Measurements from ENCODE around the gene BTBD7. TPM values are rescaled to one million over a fixed set of nuclear protein-coding genes. Genes with fewer than 3 reads are reported as not detected.

The BTBD7 gene
- total and polyA plus RNA-seq, 9 of the 15 experiments (the other 6 are each of a cell fraction or from before 2014, with no cell fraction given): 2.5 to 12.9 (median 6.2) TPM

DNA sequence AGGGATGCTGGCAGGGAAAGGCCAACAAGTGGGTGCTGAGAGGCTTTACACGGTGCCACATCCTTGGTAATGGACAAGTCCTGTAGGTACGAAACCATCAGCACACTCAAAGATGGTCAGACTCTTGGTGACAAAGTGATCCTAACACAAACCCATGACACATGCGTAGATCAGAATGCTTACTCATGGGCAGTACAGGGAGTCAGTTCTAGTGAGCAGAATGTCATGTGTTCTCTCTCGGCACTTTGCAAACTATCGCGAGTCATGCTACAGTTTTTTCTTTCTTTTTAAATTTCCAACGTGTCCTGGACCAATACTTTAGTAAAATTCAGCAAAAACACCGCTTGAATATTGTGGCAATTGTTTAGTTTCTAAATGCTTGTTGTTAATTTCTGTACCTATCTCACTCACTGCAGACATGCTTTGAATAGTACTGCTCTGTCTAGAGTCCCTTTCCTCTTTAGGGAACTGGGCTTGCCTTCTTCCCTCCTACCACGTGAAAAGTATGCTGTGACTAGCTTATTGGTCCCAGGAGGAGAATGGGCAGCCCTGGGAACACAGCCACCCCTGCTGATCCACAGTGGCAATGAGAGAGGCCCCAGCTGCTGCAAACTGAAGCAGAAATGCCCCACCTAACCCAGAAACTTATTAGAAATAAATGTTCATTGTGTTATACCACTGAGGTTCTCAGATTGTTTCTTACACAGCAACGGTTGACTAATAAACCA lies 63.3 kb downstream of the BTBD7 start:
- 32% methylated on average over 10 of the region's 10 CpGs for WGBS (ENCODE audit: insufficient coverage, low coverage, missing lambda C conversion rate)
- no peaks in the 10 kb centered on the region for H3K36me3 ChIP-seq (ENCODE audit: control insufficient read depth, insufficient read depth, low read length)
- H2AFZ ChIP-seq (ENCODE audit: low read depth, low read length): peak overlapping the region; percentile 34; the same call in 1 of the 2 replicates
- H3K27ac ChIP-seq (ENCODE audit: extremely low read depth, low read depth, low read length): peak overlapping the region; percentile 53
- ATAC-seq (peak; percentile 75), DNase-seq (ENCODE audit: extremely low read depth in 1 of 4, low spot score in 3 of 4) (peak in 3 of 4 experiments; percentile 9 to 57 (median 16)), FAIRE-seq (peak; percentile 76)
- TF ChIP-seq MTA2 (IDR thresholded peaks at IDR 0.05; ENCODE audit: low read depth): no peak
- peak; percentile 75 for TF ChIP-seq ZNF316 (IDR thresholded peaks at IDR 0.05)
- TF ChIP-seq L3MBTL2 (IDR thresholded peaks at IDR 0.05): no peak
- TF ChIP-seq C11orf30 (IDR thresholded peaks at IDR 0.05; ENCODE audit: low read depth): peak; percentile 75
- TF ChIP-seq ATF3 (IDR thresholded peaks at IDR 0.05): peak; percentile 23; the same call in 1 of the 2 replicates
- no peak for TF ChIP-seq ATF3 (CRISPR knock-in tag; conservative IDR thresholded peaks at IDR 0.05)
- TF ChIP-seq CHD2 (IDR thresholded peaks at IDR 0.05; ENCODE audit: low read depth, low read length): peak; percentile 41; the same call in 1 of the 2 replicates
- peak; percentile 36; the same call in 1 of the 2 replicates for TF ChIP-seq FOSL1 (tag; conservative IDR thresholded peaks at IDR 0.05)
- no peak for TF ChIP-seq SREBF2 (CRISPR knock-in tag; IDR thresholded peaks at IDR 0.05)
- TF ChIP-seq MAFG (tag; conservative IDR thresholded peaks at IDR 0.05): peak; percentile 77
- TF ChIP-seq MEIS2 (IDR thresholded peaks at IDR 0.05; ENCODE audit: partially characterized antibody): no peak
- 0 out of 2 replicates have a peak, but pooled peaks have one; percentile 27 for TF ChIP-seq ZNF766 (CRISPR knock-in tag; conservative IDR thresholded peaks at IDR 0.05)
- 0 out of 2 replicates have a peak, but pooled peaks have one; percentile 34 for TF ChIP-seq ZNF395 (CRISPR knock-in tag; IDR thresholded peaks at IDR 0.05)
- peak; percentile 78 for TF ChIP-seq NFE2 (IDR thresholded peaks at IDR 0.05; ENCODE audit: low read depth)
- peak; percentile 52 for TF ChIP-seq MAFK (IDR thresholded peaks at IDR 0.05; ENCODE audit: low read length)
- TF ChIP-seq SPI1 (IDR thresholded peaks at IDR 0.05; ENCODE audit: borderline replicate concordance, low read depth, low read length): peak; percentile 39; the same call in 1 of the 2 replicates
- peak; percentile 52 to 64 for TF ChIP-seq NRF1 (conservative IDR thresholded peaks at IDR 0.05 in 1 of 2, IDR thresholded peaks at IDR 0.05 in 1 of 2)
- TF ChIP-seq PHTF2 (CRISPR knock-in tag; IDR thresholded peaks at IDR 0.05): no peak
- TF ChIP-seq, protein P1, sequence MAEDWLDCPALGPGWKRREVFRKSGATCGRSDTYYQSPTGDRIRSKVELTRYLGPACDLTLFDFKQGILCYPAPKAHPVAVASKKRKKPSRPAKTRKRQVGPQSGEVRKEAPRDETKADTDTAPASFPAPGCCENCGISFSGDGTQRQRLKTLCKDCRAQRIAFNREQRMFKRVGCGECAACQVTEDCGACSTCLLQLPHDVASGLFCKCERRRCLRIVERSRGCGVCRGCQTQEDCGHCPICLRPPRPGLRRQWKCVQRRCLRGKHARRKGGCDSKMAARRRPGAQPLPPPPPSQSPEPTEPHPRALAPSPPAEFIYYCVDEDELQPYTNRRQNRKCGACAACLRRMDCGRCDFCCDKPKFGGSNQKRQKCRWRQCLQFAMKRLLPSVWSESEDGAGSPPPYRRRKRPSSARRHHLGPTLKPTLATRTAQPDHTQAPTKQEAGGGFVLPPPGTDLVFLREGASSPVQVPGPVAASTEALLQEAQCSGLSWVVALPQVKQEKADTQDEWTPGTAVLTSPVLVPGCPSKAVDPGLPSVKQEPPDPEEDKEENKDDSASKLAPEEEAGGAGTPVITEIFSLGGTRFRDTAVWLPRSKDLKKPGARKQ (CRISPR knock-in tag; IDR thresholded peaks at IDR 0.05): no peak
- TF ChIP-seq MAFF (IDR thresholded peaks at IDR 0.05; ENCODE audit: low read length): peak; percentile 40
- H3K4me1 ChIP-seq (replicated peaks in 1 of 2; ENCODE audit: control insufficient read depth in 2 of 2, insufficient read depth in 2 of 2, low read length in 2 of 2): peaks cover 3 to 27% of the 10 kb centered on the region in 2 experiments; a peak in 4 of 5 replicates
- in situ Hi-C loops (cut with MboI) (no loop called here), intact Hi-C loops (cut with micrococcal nuclease) (loop anchor here (5.0 kb wide), 1 partner anchor 63 kb away; the partner anchor contains the start of gene BTBD7)
- no peaks in the 10 kb centered on the region for H3K9me3 ChIP-seq (replicated peaks; ENCODE audit: control insufficient read depth, insufficient read depth, low read depth, low read length)
- peak overlapping the region; percentile 22; the same call in 1 of the 2 replicates for H3K4me2 ChIP-seq (ENCODE audit: insufficient read depth, low read length)
- ChIA-PET POLR2A (interaction anchor here (1.1 kb wide), 1 partner anchor 13 kb away, joined by 3 read pairs; no protein-coding TSS in a partner anchor), CTCF (ENCODE audit: low intra/inter-chr PET ratio) (no interaction called here)
- H3K9ac ChIP-seq (ENCODE audit: insufficient read depth in 1 of 2, low read depth in 2 of 2, low read length in 2 of 2): peak overlapping the region in 1 of 2 experiments; percentile 74; a peak in 2 of 4 replicates
- no peaks in the 10 kb centered on the region; the same call in 2 of the 3 replicates for H3K79me2 ChIP-seq (ENCODE audit: control insufficient read depth, insufficient read depth, low read length)
- H3K4me3 ChIP-seq: no peak overlapping the region
- BruUV-seq (replicated peaks): no TSS peak
- H4K20me1 ChIP-seq (replicated peaks; ENCODE audit: control insufficient read depth, insufficient read depth, low read length): peaks cover 28% of the 10 kb centered on the region
- H3K27me3 ChIP-seq (ENCODE audit: control insufficient read depth in 2 of 2, insufficient read depth in 2 of 2, low read length in 2 of 2): no peaks in the 10 kb centered on the region
- H3K9me1 ChIP-seq (ENCODE audit: control insufficient read depth, insufficient read depth, low read length): no peaks in the 10 kb centered on the region

Measured in K562 (cell line).